Hypothalamus (tissue), 51 donors: Measurements from ENCODE around the gene KCTD7.
A peak's percentile ranks its signal among the peaks of the same experiment; 100 is the strongest.
"Not testable (repeated sequence)": the region's sequence is repeated elsewhere in the genome, so short reads cannot be mapped to it uniquely, and the experiment has no call there.

Source experiments
- DNase-seq, 51 donors: peaks; one replicate each; lab custom pipeline; 2025; lab: John Stamatoyannopoulos, UW

KCTD7 gene

GRCh38 chr7:66628361-66629221, at the start of gene KCTD7:
KCTD7 (plus strand) TSS chr7:66628881; CDS start chr7:66629065, 184 bp downstream.
- peak; percentile 73 to 99 (median 98) for DNase-seq

- not testable (repeated sequence) for DNase-seq
Measured at GRCh38 chr7:66580380-66580779, 48.3 kb upstream of the KCTD7 start.

GRCh38 chr7:66582816-66583489, 45.7 kb upstream of the KCTD7 start:
- not testable (repeated sequence) for DNase-seq

GRCh38 chr7:66583490-66584110, 45.1 kb upstream of the KCTD7 start:
- no peak for DNase-seq

GRCh38 chr7:66586181-66586580, 42.5 kb upstream of the KCTD7 start:
- no peak for DNase-seq

GRCh38 chr7:66588226-66588625, 40.5 kb upstream of the KCTD7 start:
- DNase-seq = not testable (repeated sequence)

- DNase-seq = not testable (repeated sequence)
Measured at GRCh38 chr7:66588856-66589570, 39.7 kb upstream of the KCTD7 start.

- DNase-seq = not testable (repeated sequence)
Measured at GRCh38 chr7:66590302-66591057, 38.2 kb upstream of the KCTD7 start.

- peak in 13 of 51 donors; percentile 6 to 48 (median 30) for DNase-seq
Measured at GRCh38 chr7:66591058-66591798, 37.5 kb upstream of the KCTD7 start.

- peak; percentile 41 to 95 (median 82) for DNase-seq
Measured at GRCh38 chr7:66591799-66592596, 36.7 kb upstream of the KCTD7 start.

- not testable (repeated sequence) for DNase-seq
Measured at GRCh38 chr7:66592597-66593146, 36.0 kb upstream of the KCTD7 start.

GRCh38 chr7:66594082-66594481, 34.6 kb upstream of the KCTD7 start:
- DNase-seq = not testable (repeated sequence)

GRCh38 chr7:66597461-66597860, 31.2 kb upstream of the KCTD7 start:
- DNase-seq = no peak

- no peak for DNase-seq
Measured at GRCh38 chr7:66602159-66602558, 26.5 kb upstream of the KCTD7 start.

GRCh38 chr7:66604198-66604597, 24.5 kb upstream of the KCTD7 start:
- DNase-seq = no peak

GRCh38 chr7:66606540-66607291, 22.0 kb upstream of the KCTD7 start:
- not testable (repeated sequence) for DNase-seq

GRCh38 chr7:66609176-66609575, 19.5 kb upstream of the KCTD7 start:
- DNase-seq = no peak
